Activated T-helper 17 cell treated with anti-CD3 and anti-CD28 coated beads, Interleukin-2, amount 50 U/mL, for 72 hours (primary cell): ENCODE data around the gene NFYB. TPM values are rescaled to one million over a fixed set of nuclear protein-coding genes. Genes with fewer than 3 reads are reported as not detected.
"Not testable (repeated sequence)": the region's sequence is repeated elsewhere in the genome, so short reads cannot be mapped to it uniquely, and the experiment has no call there.

ENCODE experiments used
- ATAC-seq: fragments of 150-1000 bp; cut with Tn5 transposase; replicated peaks from 2 replicates; pipeline ENCODE4 v1.10.0; 2021; ENCODE audit warnings: mild to moderate bottlenecking, moderate library complexity
- H3K27ac Mint-ChIP-seq: one replicate; pipeline ENCODE4 v1.8.0; 2022; ENCODE audit warnings: mixed read lengths
- H3K27me3 Mint-ChIP-seq: one replicate; pipeline ENCODE4 v1.8.0; 2022; ENCODE audit warnings: mixed read lengths
- H3K36me3 Mint-ChIP-seq: one replicate; pipeline ENCODE4 v1.8.0; 2022; ENCODE audit warnings: low read depth, mild to moderate bottlenecking, mixed read lengths
- H3K4me1 Mint-ChIP-seq: one replicate; pipeline ENCODE4 v1.8.0; 2022; ENCODE audit warnings: mixed read lengths
- H3K4me3 Mint-ChIP-seq: one replicate; pipeline ENCODE4 v1.8.0; 2022; ENCODE audit warnings: mild to moderate bottlenecking, mixed read lengths
- H3K9me3 Mint-ChIP-seq: one replicate; pipeline ENCODE4 v1.8.0; 2022; ENCODE audit warnings: mixed read lengths
- total RNA-seq, 2 donors: library from RNA; stranded (reverse); gene quantifications; one replicate each; pipeline ENCODE4 v1.2.3, GENCODE V29; 2022

The NFYB gene
- total RNA-seq, 2 donors from 2014 or later: 8.9 to 15.1 TPM

DNA sequence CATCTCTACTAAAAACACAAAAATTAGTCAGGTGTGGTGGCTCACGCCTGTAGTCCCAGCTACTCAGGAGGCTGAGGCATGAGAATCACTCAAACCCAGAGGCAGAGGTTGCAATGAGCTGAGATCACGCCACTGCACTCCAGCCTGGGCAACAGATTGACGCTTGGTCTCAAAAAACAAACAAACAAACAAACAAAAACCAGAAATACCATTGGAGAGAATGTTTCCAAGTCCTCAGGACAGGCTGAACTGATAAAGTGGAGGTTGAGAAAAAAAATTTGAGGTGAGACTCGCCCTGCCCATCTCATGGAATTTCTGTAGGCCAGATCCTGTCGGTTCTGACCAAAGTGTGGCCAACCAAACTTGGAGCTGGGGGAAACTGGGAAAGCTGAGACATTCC is 30.6 kb upstream of the NFYB start:
- Mint-ChIP-seq H3K9me3 (no peaks in the 10 kb centered on the region), H3K4me3 (no peak overlapping the region), H3K27me3 (no peaks in the 10 kb centered on the region), H3K4me1 (no peaks in the 10 kb centered on the region), H3K36me3 (no peaks in the 10 kb centered on the region), H3K27ac (no peak overlapping the region)
- no peak for ATAC-seq

GRCh38 chr12:104167519-104168458 is 29.8 kb upstream of the NFYB start:
- no peaks in the 10 kb centered on the region for H3K9me3 Mint-ChIP-seq
- H3K36me3 Mint-ChIP-seq: no peaks in the 10 kb centered on the region
- H3K27me3 Mint-ChIP-seq: no peaks in the 10 kb centered on the region
- no peak for ATAC-seq
- H3K4me1 Mint-ChIP-seq: no peaks in the 10 kb centered on the region
- no peak overlapping the region for H3K27ac Mint-ChIP-seq
- no peak overlapping the region for H3K4me3 Mint-ChIP-seq

DNA sequence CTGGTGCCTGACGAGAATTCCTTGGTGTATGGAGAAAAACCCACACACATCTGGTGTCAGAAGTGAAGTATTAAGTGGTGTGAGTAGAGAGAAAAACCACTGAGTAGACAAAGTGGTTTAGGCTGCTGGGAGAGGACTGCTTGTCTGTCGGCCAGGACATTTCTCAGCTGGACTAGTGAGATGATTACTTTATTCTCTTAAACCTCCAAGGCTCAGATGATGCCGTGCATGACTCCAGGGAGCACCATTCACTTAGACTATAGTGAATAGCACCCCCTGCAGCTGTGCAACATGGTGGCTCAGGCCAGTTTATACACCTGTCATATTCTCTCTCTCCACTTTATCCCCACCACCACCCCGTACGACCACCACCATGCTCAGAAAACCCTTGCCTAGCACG is 28.5 kb upstream of the NFYB start:
- H3K4me3 Mint-ChIP-seq: no peak overlapping the region
- no peaks in the 10 kb centered on the region for H3K9me3 Mint-ChIP-seq
- H3K27me3 Mint-ChIP-seq: no peaks in the 10 kb centered on the region
- no peaks in the 10 kb centered on the region for H3K4me1 Mint-ChIP-seq
- ATAC-seq: no peak
- H3K27ac Mint-ChIP-seq: no peak overlapping the region
- H3K36me3 Mint-ChIP-seq: no peaks in the 10 kb centered on the region

- H3K4me3 Mint-ChIP-seq: no peak overlapping the region
- no peaks in the 10 kb centered on the region for H3K9me3 Mint-ChIP-seq
- no peaks in the 10 kb centered on the region for H3K27me3 Mint-ChIP-seq
- H3K4me1 Mint-ChIP-seq: no peaks in the 10 kb centered on the region
- no peak overlapping the region for H3K27ac Mint-ChIP-seq
- no peak for ATAC-seq
- H3K36me3 Mint-ChIP-seq: no peaks in the 10 kb centered on the region
These were observed 27.8 kb upstream of the NFYB start for GRCh38 chr12:104165801-104166200.

DNA sequence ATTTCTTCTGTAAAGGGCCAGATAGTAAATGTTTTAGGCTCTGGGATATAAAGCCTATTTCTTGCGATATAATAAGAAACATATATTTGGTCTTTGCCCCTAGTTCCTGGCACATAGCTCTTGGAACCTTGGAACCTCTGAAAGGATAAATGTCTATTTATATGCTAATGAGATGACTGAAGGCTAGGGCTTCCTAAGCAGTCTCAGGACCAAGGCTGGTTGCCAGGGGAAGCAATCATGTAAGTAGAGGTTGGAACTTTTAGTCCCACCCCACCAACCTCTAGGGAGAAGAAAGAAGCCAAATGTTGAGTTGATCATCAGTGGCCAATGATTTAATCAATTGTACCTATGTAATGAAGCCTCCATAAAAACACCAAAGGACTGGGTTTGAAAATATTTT is 26.6 kb upstream of the NFYB start:
- H3K4me1 Mint-ChIP-seq: no peaks in the 10 kb centered on the region
- H3K4me3 Mint-ChIP-seq: no peak overlapping the region
- no peak for ATAC-seq
- H3K27me3 Mint-ChIP-seq: no peaks in the 10 kb centered on the region
- no peaks in the 10 kb centered on the region for H3K36me3 Mint-ChIP-seq
- H3K27ac Mint-ChIP-seq: no peak overlapping the region
- no peaks in the 10 kb centered on the region for H3K9me3 Mint-ChIP-seq

- peak; percentile 56 for ATAC-seq
- no peak overlapping the region for H3K4me3 Mint-ChIP-seq
- H3K9me3 Mint-ChIP-seq: no peaks in the 10 kb centered on the region
- H3K27me3 Mint-ChIP-seq: no peaks in the 10 kb centered on the region
- H3K27ac Mint-ChIP-seq: no peak overlapping the region
- no peaks in the 10 kb centered on the region for H3K4me1 Mint-ChIP-seq
- no peaks in the 10 kb centered on the region for H3K36me3 Mint-ChIP-seq
These were observed 25.6 kb upstream of the NFYB start for GRCh38 chr12:104163631-104164030.

- H3K27me3 Mint-ChIP-seq, H3K9me3 Mint-ChIP-seq, H3K27ac Mint-ChIP-seq, H3K4me3 Mint-ChIP-seq, H3K36me3 Mint-ChIP-seq, H3K4me1 Mint-ChIP-seq: not testable (repeated sequence)
- peak; percentile 56 for ATAC-seq
These were observed 25.0 kb upstream of the NFYB start for GRCh38 chr12:104163028-104163427.

DNA sequence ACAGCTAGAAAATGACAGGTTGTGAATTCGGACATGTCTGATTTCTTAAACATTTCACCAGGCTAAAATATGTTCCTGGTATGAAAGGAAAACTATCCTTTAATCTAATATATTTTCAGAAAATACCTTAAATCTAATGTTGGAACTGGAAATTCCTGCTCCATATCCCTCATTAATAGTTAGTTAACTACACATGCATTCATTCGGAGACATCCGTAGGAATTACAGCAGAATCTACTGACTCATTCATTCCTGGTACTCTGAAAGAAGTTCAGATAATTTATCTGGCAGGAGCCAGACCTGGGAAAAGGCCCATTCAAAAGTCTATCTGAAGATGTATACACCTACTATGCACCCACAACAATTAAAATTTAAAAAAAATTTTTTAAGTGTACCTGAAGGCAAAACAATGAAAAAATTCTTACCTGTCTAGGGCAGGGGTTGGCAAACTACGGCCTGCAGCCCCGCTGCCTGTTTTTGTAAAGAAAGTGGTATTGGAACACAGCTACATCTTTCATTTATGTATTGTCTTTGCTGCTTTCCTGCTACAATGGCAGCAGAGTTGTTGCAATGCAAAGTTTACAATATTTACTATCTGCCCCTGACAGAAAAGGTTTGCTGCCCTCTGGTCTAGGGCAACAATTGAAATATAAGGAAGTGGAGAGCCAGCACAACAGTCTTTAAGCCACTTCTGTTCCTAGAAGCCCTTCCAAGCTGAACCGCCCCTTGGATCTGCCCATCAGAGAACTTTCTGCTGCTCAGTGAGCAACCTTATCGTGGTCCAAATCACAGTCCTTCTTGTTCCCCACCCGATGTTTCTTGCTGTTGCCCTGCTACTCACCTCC is 17.9 kb upstream of the NFYB start:
- H3K27me3 Mint-ChIP-seq: no peaks in the 10 kb centered on the region
- H3K9me3 Mint-ChIP-seq: no peaks in the 10 kb centered on the region
- no peak for ATAC-seq
- no peaks in the 10 kb centered on the region for H3K36me3 Mint-ChIP-seq
- H3K27ac Mint-ChIP-seq: no peak overlapping the region
- H3K4me3 Mint-ChIP-seq: no peak overlapping the region
- H3K4me1 Mint-ChIP-seq: peaks cover 11% of the 10 kb centered on the region

DNA sequence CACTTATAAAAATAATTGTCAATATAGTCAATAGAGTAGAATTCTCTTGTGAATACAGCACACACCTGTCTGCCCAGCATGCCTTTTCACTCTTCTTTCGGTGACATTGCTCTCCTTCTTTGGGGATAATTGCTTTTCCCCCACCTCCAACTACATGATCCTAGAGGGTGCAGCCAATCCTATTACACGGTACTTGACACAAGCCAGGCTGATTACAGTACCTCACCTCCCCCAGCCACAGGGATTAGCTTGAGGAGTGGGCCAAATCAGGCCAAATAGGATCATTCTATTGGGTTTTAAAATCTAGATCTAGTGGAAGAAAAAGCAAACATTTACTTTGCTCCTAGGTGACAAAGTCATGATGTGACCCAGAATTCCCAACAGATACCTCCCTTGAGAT is 16.8 kb upstream of the NFYB start:
- H3K27me3 Mint-ChIP-seq: no peaks in the 10 kb centered on the region
- peaks cover 11% of the 10 kb centered on the region for H3K4me1 Mint-ChIP-seq
- H3K36me3 Mint-ChIP-seq: no peaks in the 10 kb centered on the region
- H3K4me3 Mint-ChIP-seq: peak overlapping the region; percentile 18
- no peaks in the 10 kb centered on the region for H3K9me3 Mint-ChIP-seq
- no peak for ATAC-seq
- peak overlapping the region; percentile 35 for H3K27ac Mint-ChIP-seq

DNA sequence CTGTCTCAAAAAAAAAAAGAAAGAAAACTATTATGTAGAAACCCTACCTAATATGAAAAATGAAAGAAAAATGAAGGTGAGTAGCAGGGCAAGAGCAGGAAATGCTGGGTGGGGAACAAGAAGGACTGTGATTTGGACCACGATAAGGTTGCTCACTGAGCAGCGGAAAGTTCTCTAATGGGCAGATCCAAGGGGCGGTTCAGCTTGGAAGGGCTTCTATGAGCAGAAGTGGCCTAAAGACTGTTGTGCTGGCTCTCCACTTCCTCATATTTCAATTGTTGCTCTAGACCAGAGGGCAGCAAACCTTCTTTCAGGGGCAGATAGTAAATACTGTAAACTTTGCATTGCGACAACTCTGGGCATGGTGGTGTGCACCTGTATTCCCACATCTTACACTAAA is 16.3 kb upstream of the NFYB start:
- Mint-ChIP-seq H3K9me3 (no peaks in the 10 kb centered on the region), H3K4me1 (peaks cover 11% of the 10 kb centered on the region), H3K36me3 (no peaks in the 10 kb centered on the region), H3K27ac (peak overlapping the region; percentile 35), H3K27me3 (no peaks in the 10 kb centered on the region), H3K4me3 (peak overlapping the region; percentile 18)
- no peak for ATAC-seq

DNA sequence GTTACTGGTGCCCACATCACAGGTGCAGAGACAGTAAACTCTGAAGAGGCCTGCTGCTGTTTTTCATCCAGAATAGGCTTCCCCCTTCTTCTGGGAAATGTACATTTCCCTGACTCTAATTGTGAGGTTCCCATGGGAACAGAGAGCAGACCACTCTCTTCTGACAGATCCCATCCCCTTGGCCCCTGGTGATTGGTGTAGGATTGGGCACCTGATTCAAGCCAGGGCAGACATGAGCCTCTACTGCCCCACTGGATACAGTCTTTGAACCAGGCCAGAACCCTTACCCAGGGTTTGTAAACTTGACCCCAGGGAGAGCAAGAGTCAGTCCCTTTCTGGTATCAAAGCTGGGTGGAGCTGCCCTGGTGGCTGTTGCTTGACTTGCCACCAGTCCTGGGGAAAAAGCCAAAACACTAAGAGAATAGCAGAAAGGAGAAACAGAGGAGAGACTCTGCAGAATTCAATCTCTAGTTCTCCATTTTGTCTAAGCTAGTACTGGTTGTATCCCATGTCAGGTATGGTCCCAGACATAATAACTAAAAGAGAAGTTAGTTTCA is 14.8 kb upstream of the NFYB start:
- Mint-ChIP-seq H3K4me3 (no peak overlapping the region), H3K36me3 (no peaks in the 10 kb centered on the region), H3K9me3 (no peaks in the 10 kb centered on the region), H3K4me1 (peaks cover 11% of the 10 kb centered on the region), H3K27ac (no peak overlapping the region), H3K27me3 (no peaks in the 10 kb centered on the region)
- no peak for ATAC-seq

- H3K4me1 Mint-ChIP-seq: peaks cover 11% of the 10 kb centered on the region
- H3K36me3 Mint-ChIP-seq: no peaks in the 10 kb centered on the region
- no peaks in the 10 kb centered on the region for H3K9me3 Mint-ChIP-seq
- no peak overlapping the region for H3K27ac Mint-ChIP-seq
- H3K4me3 Mint-ChIP-seq: no peak overlapping the region
- H3K27me3 Mint-ChIP-seq: peaks cover 3% of the 10 kb centered on the region
- ATAC-seq: no peak
These were observed 12.4 kb upstream of the NFYB start for GRCh38 chr12:104150416-104150815.

DNA sequence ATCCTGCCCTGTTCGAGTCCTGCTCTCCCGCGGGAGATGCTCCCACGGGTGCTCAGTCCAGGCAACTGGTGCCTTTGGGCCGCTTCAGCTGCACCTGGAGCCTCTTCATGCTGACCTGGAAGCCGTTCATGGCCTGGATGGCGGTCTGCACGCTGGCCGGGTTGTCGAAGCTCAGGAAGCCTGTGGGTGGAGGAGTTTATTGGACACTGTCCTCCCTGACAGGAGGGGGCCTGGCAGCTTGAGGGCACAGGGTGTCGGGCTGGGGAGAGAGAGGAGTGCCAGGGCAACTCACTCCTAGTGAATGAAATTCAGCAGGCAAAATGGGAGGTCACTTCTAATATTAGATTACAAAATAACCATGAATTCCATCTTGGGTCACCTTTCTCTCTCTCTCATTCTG is 9.3 kb upstream of the NFYB start:
- Mint-ChIP-seq H3K4me1 (no peaks in the 10 kb centered on the region), H3K9me3 (no peaks in the 10 kb centered on the region), H3K27me3 (peaks cover 7% of the 10 kb centered on the region), H3K27ac (no peak overlapping the region), H3K4me3 (no peak overlapping the region), H3K36me3 (no peaks in the 10 kb centered on the region)
- ATAC-seq: no peak

DNA sequence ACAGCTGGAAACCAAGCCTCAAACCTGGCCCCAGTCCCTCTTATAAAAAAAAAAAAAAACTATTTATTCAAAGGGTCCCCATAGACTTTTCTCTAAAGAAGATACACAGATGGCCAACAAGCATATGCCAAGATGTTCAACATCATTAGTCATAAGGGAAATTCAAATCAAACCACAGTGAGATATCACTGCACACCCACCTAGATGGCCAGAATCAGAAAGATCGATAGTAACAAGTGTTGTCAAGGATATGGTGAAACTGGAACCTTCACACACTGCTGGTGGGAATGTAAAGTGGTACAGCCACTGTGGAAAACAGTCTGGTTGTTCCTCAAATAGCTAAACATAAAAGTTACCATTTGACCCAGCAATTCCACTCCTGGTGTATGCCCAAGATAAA is 5.9 kb upstream of the NFYB start:
- Mint-ChIP-seq H3K27ac (no peak overlapping the region), H3K27me3 (peaks cover 7% of the 10 kb centered on the region), H3K36me3 (no peaks in the 10 kb centered on the region), H3K9me3 (no peaks in the 10 kb centered on the region), H3K4me1 (no peaks in the 10 kb centered on the region), H3K4me3 (no peak overlapping the region)
- ATAC-seq: no peak

DNA sequence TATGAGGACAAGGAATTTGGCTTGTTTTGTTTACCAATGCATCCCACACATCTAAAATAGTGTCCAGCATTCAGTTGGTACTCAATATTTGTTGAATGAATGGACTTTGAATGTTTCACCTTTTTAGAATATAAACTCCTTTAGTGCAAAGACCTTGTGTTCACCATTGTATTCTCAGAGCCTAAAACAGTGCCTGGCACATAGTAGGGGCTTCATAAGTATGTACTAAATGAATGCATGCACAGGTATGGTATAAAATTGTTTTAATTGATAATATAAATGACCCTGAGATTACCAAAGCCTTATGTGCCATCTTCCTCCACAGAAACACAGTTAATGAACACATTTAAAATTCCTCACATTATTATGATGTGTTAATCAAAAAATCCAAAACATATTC is 5.0 kb upstream of the NFYB start:
- Mint-ChIP-seq H3K9me3 (no peaks in the 10 kb centered on the region), H3K27me3 (peaks cover 7% of the 10 kb centered on the region), H3K4me3 (no peak overlapping the region), H3K27ac (no peak overlapping the region), H3K4me1 (no peaks in the 10 kb centered on the region), H3K36me3 (no peaks in the 10 kb centered on the region)
- no peak for ATAC-seq
